Measurements from ENCODE around the gene MRTFA. TPM values are rescaled to one million over a fixed set of nuclear protein-coding genes. Genes with fewer than 3 reads are reported as not detected.

MRTFA gene
- total RNA-seq, 3 donors from 2014 or later (not counting 1 experiment from before 2014, with no cell fraction given): 81.8 to 91.9 (median 83.5) TPM

- TF ChIP-seq, protein P1, sequence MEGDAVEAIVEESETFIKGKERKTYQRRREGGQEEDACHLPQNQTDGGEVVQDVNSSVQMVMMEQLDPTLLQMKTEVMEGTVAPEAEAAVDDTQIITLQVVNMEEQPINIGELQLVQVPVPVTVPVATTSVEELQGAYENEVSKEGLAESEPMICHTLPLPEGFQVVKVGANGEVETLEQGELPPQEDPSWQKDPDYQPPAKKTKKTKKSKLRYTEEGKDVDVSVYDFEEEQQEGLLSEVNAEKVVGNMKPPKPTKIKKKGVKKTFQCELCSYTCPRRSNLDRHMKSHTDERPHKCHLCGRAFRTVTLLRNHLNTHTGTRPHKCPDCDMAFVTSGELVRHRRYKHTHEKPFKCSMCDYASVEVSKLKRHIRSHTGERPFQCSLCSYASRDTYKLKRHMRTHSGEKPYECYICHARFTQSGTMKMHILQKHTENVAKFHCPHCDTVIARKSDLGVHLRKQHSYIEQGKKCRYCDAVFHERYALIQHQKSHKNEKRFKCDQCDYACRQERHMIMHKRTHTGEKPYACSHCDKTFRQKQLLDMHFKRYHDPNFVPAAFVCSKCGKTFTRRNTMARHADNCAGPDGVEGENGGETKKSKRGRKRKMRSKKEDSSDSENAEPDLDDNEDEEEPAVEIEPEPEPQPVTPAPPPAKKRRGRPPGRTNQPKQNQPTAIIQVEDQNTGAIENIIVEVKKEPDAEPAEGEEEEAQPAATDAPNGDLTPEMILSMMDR (IDR thresholded peaks at IDR 0.05): no peak
- H3K27me3 Mint-ChIP-seq (ENCODE audit: low read depth in 2 of 2): no peaks in the 10 kb centered on the region
- no peaks in the 10 kb centered on the region for H3K9me3 Mint-ChIP-seq
- Histone ChIP-seq H3K9me3 (ENCODE audit: control insufficient read depth, insufficient read depth, low read length) (no peaks in the 10 kb centered on the region), H3K4me1 (ENCODE audit: control insufficient read depth, insufficient read depth, low read length) (peaks cover 29% of the 10 kb centered on the region), H3K27me3 (ENCODE audit: control insufficient read depth, insufficient read depth, low read length) (no peaks in the 10 kb centered on the region), H3K36me3 (ENCODE audit: control insufficient read depth, insufficient read depth, low read length) (peaks cover 85% of the 10 kb centered on the region), H3K27ac (ENCODE audit: low read length) (no peak overlapping the region), H3K4me3 (ENCODE audit: low read length) (no peak overlapping the region)
- 98% methylated on average over 18 of the region's 18 CpGs for WGBS (ENCODE audit: insufficient coverage)
- H3K4me1 Mint-ChIP-seq: peaks cover 13 to 35% of the 10 kb centered on the region in 2 donors
- ATAC-seq: no peak
- no peak overlapping the region for H3K4me3 Mint-ChIP-seq
- no peak overlapping the region for H3K27ac Mint-ChIP-seq
- intact Hi-C loops (cut with micrococcal nuclease): no loop called here
- no peaks in the 10 kb centered on the region for H3K36me3 Mint-ChIP-seq
- no peak for DNase-seq
Measured at GRCh38 chr22:40420341-40421081, 216.0 kb downstream of the MRTFA start.

DNA sequence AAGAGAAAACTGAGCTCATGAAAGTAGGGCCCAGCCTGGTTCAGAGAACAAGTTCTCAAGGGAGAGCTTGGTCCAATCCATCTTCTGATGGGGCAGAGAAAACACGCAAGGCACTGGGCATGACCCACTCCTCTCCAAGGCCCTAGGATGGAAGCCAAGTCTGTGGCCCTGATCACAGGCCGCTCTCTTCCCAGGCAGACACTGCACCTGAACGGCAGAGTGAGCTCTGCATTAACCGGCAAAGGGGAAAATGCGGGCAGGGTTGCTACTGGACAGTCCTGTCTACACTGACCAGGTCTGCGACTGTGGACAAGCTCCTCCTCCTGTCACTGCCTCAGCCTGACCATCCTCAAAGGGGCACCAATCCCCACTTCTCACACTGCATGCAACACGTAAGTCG lies 216.8 kb downstream of the MRTFA start:
- intact Hi-C loops (cut with micrococcal nuclease): no loop called here
- ATAC-seq (no peak), DNase-seq (no peak)
- Histone ChIP-seq H3K9me3 (ENCODE audit: control insufficient read depth, insufficient read depth, low read length) (no peaks in the 10 kb centered on the region), H3K27me3 (ENCODE audit: control insufficient read depth, insufficient read depth, low read length) (no peaks in the 10 kb centered on the region), H3K27ac (ENCODE audit: low read length) (no peak overlapping the region), H3K4me1 (ENCODE audit: control insufficient read depth, insufficient read depth, low read length) (peaks cover 37% of the 10 kb centered on the region), H3K4me3 (ENCODE audit: low read length) (no peak overlapping the region), H3K36me3 (ENCODE audit: control insufficient read depth, insufficient read depth, low read length) (peaks cover 78% of the 10 kb centered on the region)
- no peak overlapping the region for H3K4me3 Mint-ChIP-seq
- 95% methylated on average over 8 of the region's 8 CpGs for WGBS (ENCODE audit: insufficient coverage)
- no peaks in the 10 kb centered on the region for H3K9me3 Mint-ChIP-seq
- no peaks in the 10 kb centered on the region for H3K36me3 Mint-ChIP-seq
- H3K27ac Mint-ChIP-seq: no peak overlapping the region
- peaks cover 20 to 40% of the 10 kb centered on the region in 2 donors for H3K4me1 Mint-ChIP-seq
- TF ChIP-seq, protein P1 (IDR thresholded peaks at IDR 0.05): no peak
- no peaks in the 10 kb centered on the region for H3K27me3 Mint-ChIP-seq (ENCODE audit: low read depth in 2 of 2)

- DNase-seq (peak in 1 of 2 donors; percentile 53), ATAC-seq (no peak)
- Mint-ChIP-seq H3K36me3 (no peaks in the 10 kb centered on the region), H3K4me3 (no peak overlapping the region), H3K4me1 (peaks cover 20 to 47% of the 10 kb centered on the region in 2 donors), H3K27ac (no peak overlapping the region), H3K27me3 (ENCODE audit: low read depth in 2 of 2) (no peaks in the 10 kb centered on the region), H3K9me3 (no peaks in the 10 kb centered on the region)
- WGBS (ENCODE audit: insufficient coverage): 66% methylated on average over 42 of the region's 42 CpGs
- peaks cover 70% of the 10 kb centered on the region for H3K36me3 ChIP-seq (ENCODE audit: control insufficient read depth, insufficient read depth, low read length)
- TF ChIP-seq, protein P1 (IDR thresholded peaks at IDR 0.05): no peak
- H3K4me3 ChIP-seq (ENCODE audit: low read length): no peak overlapping the region
- no peaks in the 10 kb centered on the region for H3K9me3 ChIP-seq (ENCODE audit: control insufficient read depth, insufficient read depth, low read length)
- no peak overlapping the region for H3K27ac ChIP-seq (ENCODE audit: low read length)
- intact Hi-C loops (cut with micrococcal nuclease): no loop called here
- H3K4me1 ChIP-seq (ENCODE audit: control insufficient read depth, insufficient read depth, low read length): peaks cover 37% of the 10 kb centered on the region
- H3K27me3 ChIP-seq (ENCODE audit: control insufficient read depth, insufficient read depth, low read length): no peaks in the 10 kb centered on the region
Measured at GRCh38 chr22:40418366-40419201, 217.9 kb downstream of the MRTFA start.
